HCT116 (cell line): Measurements from ENCODE around the gene CNTNAP2. TPM values are rescaled to one million over a fixed set of nuclear protein-coding genes. Genes with fewer than 3 reads are reported as not detected.

Experiments used
- ATAC-seq: fragments of 200-7000 bp; cut with Tn5 transposase; 2 replicates; pipeline ENCODE4 v1.9.1; 2020; ENCODE audit warnings: mild to moderate bottlenecking, moderate library complexity
- BruUV-seq: library from RNA; stranded (reverse); fragments of 400-500 nt; replicated peaks from 2 replicates; lab custom pipeline; 2021; lab: Mats Ljungman, UMichigan
- CTCF ChIA-PET: fragments of 300-600 bp; sonication (Branson Sonifier 250); formaldehyde crosslinking; loops from one replicate; lab custom pipeline; 2021; ENCODE audit warnings: antibody characterized with exemption; lab: Charles Lee
- POLR2A ChIA-PET: fragments of 300-600, 350-600 bp; sonication (Branson Sonifier 250); formaldehyde crosslinking; loops from one replicate; lab custom pipeline; 2021; ENCODE audit warnings: antibody characterized with exemption; lab: Charles Lee
- RAD21 ChIA-PET, 2 experiments: fragments of 300-600 bp; sonication (Branson Sonifier 250); formaldehyde crosslinking; loops; one replicate each; lab custom pipeline; 2023; ENCODE audit warnings: low total read pairs in 2 of 2; ENCODE audit not compliant: uncharacterized antibody in 2 of 2, unreplicated experiment in 2 of 2, low non-redundant PET in 1 of 2; lab: Charles Lee
- DNase-seq: peaks from one replicate; pipeline ENCODE4 v3.0.0-alpha.2; 2010; ENCODE audit warnings: low read depth, low spot score
- H2AFZ ChIP-seq: fragments of 200-600 bp; shearing (Covaris generic), sonication (generic); 2 replicates; pipeline ENCODE4 v1.6.1; 2017; ENCODE audit warnings: low read depth, mixed run types, mixed read lengths, antibody characterized with exemption, low read length; ENCODE audit not compliant: poor library complexity, severe bottlenecking
- H3K27ac ChIP-seq: 2 replicates; pipeline ENCODE4 v1.5.1; 2012; ENCODE audit warnings: low read depth, low read length
- H3K27me3 ChIP-seq: fragments of 200-600 bp; sonication (generic); 2 replicates; pipeline ENCODE4 v1.6.1; 2016; ENCODE audit warnings: mixed run types, low read length, mixed read lengths; ENCODE audit not compliant: insufficient read depth
- H3K36me3 ChIP-seq, 2 experiments: fragments of 200-500 bp in 1 of 2; fragments of 200-600 bp in 1 of 2; sonication (Bioruptor generic) in 1 of 2; sonication (generic) in 1 of 2; 2 replicates each; pipeline versions ENCODE4 v1.5.1 to v1.6.1; 2014 to 2016; ENCODE audit warnings: low read length in 2 of 2, inconsistent platforms in 1 of 2, mixed read lengths in 1 of 2, mixed run types in 1 of 2; ENCODE audit not compliant: insufficient read depth in 2 of 2, control insufficient read depth in 1 of 2
- H3K4me1 ChIP-seq, 2 experiments: fragments of 200-600 bp in 1 of 2; sonication (generic) in 1 of 2; 2 replicates each; pipeline versions ENCODE4 v1.5.1 to v1.6.1; 2012 to 2017; ENCODE audit warnings: low read length in 2 of 2, inconsistent platforms in 1 of 2, mild to moderate bottlenecking in 1 of 2, mixed read lengths in 1 of 2, mixed run types in 1 of 2, moderate library complexity in 1 of 2; ENCODE audit not compliant: insufficient read depth in 2 of 2, control insufficient read depth in 1 of 2
- H3K4me2 ChIP-seq: fragments of 200-600 bp; sonication (generic); 2 replicates; pipeline ENCODE4 v1.6.1; 2017; ENCODE audit warnings: mixed run types, low read length, mixed read lengths
- H3K4me3 ChIP-seq, 2 experiments: fragments of 200-600 bp in 1 of 2; sonication (generic) in 1 of 2; replicated peaks in 1 of 2; 2 replicates each; pipeline ENCODE4 v1.5.1; 2011 to 2016; ENCODE audit warnings: low read length in 2 of 2, control low read depth in 1 of 2, low read depth in 1 of 2, mild to moderate bottlenecking in 1 of 2, mixed read lengths in 1 of 2, mixed run types in 1 of 2
- H3K79me2 ChIP-seq: fragments of 200-600 bp; sonication (generic); 2 replicates; pipeline ENCODE4 v1.6.1; 2017; ENCODE audit warnings: mild to moderate bottlenecking, mixed run types, low read length, moderate library complexity, mixed read lengths; ENCODE audit not compliant: insufficient read depth
- H3K9ac ChIP-seq: fragments of 200-600 bp; sonication (generic); 2 replicates; pipeline ENCODE4 v1.6.1; 2016; ENCODE audit warnings: low read length, mixed read lengths
- H3K9me2 ChIP-seq: fragments of 200-600 bp; sonication (generic), shearing (Covaris generic); 2 replicates; pipeline ENCODE4 v1.6.1; 2017; ENCODE audit warnings: mixed run types, mild to moderate bottlenecking, moderate library complexity; ENCODE audit not compliant: insufficient read depth
- H3K9me3 ChIP-seq, 2 experiments: fragments of 200-500 bp in 1 of 2; fragments of 200-600 bp in 1 of 2; sonication (Bioruptor generic) in 1 of 2; sonication (generic) in 1 of 2; 2 replicates each; pipeline ENCODE4 v1.6.1; 2014 to 2017; ENCODE audit warnings: low read length in 2 of 2, mixed read lengths in 2 of 2, inconsistent platforms in 1 of 2, low read depth in 1 of 2, mild to moderate bottlenecking in 1 of 2, mixed run types in 1 of 2, moderate library complexity in 1 of 2; ENCODE audit not compliant: control insufficient read depth in 1 of 2, insufficient read depth in 1 of 2
- H4K20me1 ChIP-seq: fragments of 200-600 bp; sonication (generic), shearing (Covaris generic); 2 replicates; pipeline ENCODE4 v1.6.1; 2017; ENCODE audit warnings: mixed run types, mild to moderate bottlenecking, moderate library complexity; ENCODE audit not compliant: insufficient read depth
- CBX3 ChIP-seq: IDR thresholded peaks from 2 replicates; pipeline ENCODE4 v1.6.1; 2012; ENCODE audit warnings: low read depth
- CEBPB ChIP-seq: IDR thresholded peaks from 2 replicates; pipeline ENCODE4 v1.6.1; 2012; ENCODE audit warnings: low read depth
- EGR1 ChIP-seq: IDR thresholded peaks from 2 replicates; pipeline ENCODE4 v1.6.1; 2012; ENCODE audit warnings: low read depth
- FOSL1 ChIP-seq: IDR thresholded peaks from 2 replicates; pipeline ENCODE4 v1.6.1; 2012; ENCODE audit warnings: low read depth
- POLR2A ChIP-seq: IDR thresholded peaks from 2 replicates; pipeline ENCODE4 v1.7.0; 2011; ENCODE audit warnings: borderline replicate concordance; ENCODE audit not compliant: insufficient read depth, insufficient read length; ENCODE audit errors: extremely low read depth
- POLR2AphosphoS5 ChIP-seq: IDR thresholded peaks from 2 replicates; pipeline ENCODE4 v1.6.1; 2011; ENCODE audit warnings: mild to moderate bottlenecking, low read depth, low read length, moderate library complexity
- REST ChIP-seq: IDR thresholded peaks from 2 replicates; pipeline ENCODE4 v1.6.1; 2012; ENCODE audit warnings: low read depth
- SRF ChIP-seq: IDR thresholded peaks from 2 replicates; pipeline ENCODE4 v1.6.1; 2012; ENCODE audit warnings: low read depth
- TCF7L2 ChIP-seq: IDR thresholded peaks from 2 replicates; pipeline ENCODE4 v1.7.0; 2011; ENCODE audit warnings: borderline replicate concordance, inconsistent platforms; ENCODE audit not compliant: insufficient read depth, insufficient read length; ENCODE audit errors: extremely low read depth
- ZNF274 ChIP-seq: fragments of 200-500 bp; sonication (Bioruptor generic); IDR thresholded peaks from 2 replicates; pipeline ENCODE4 v1.6.1; 2014; ENCODE audit warnings: mild to moderate bottlenecking, low read depth, low read length, inconsistent platforms
- intact Hi-C: fragments of 100-400 bp; cut with micrococcal nuclease; formaldehyde crosslinking; loops from 2 replicates; pipeline ENCODE4 v1.10.0; 2022
- total RNA-seq: library from RNA; stranded (reverse); gene quantifications from one replicate; pipeline ENCODE4 v1.2.1, GENCODE V29; 2021; ENCODE audit not compliant: unreplicated experiment
- TF ChIP-seq, protein P1 (sequence below): IDR thresholded peaks from 2 replicates; pipeline ENCODE4 v1.6.1; 2012
- TF ChIP-seq, protein P2 (sequence below), 3 experiments: fragments of 200-600 bp in 1 of 3; sonication (generic) in 1 of 3; IDR thresholded peaks in 2 of 3; conservative IDR thresholded peaks in 1 of 3; 2 replicates each; pipeline ENCODE4 v1.5.1; 2012 to 2017; ENCODE audit warnings: low read depth in 2 of 3, low read length in 2 of 3, antibody characterized with exemption in 1 of 3, borderline replicate concordance in 1 of 3, control low read depth in 1 of 3, mild to moderate bottlenecking in 1 of 3, mixed read lengths in 1 of 3, mixed run types in 1 of 3, moderate library complexity in 1 of 3; ENCODE audit not compliant: insufficient read depth in 1 of 3

The CNTNAP2 gene
- total RNA-seq, 1 experiment from 2014 or later = 0.37 TPM

DNA sequence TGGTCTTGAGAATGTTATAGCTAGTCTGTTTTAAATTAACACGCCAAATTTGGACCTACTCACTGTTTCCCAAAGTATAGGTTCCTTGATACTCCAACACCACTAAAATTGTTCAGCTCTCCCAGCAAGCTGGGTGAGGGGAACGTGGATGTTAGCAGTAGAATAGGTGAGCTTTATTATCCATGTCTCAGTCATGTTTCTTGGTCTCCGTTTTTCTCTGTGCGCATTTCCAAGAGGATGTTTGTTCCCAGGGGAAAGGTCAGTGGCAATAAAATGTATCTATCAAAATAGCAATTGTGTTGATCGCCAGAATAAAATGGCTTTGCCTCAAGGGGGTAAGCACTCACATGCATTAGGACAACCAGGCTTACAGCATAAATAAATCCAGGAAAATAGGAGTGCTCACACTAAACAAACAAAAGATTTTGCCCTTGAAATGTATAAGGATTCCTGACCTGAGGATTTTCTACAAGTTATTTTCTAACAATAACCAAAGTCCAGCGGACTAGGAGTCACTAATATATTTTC lies 2286.9 kb downstream of the CNTNAP2 start:
- TF ChIP-seq CBX3 (no peak), EGR1 (no peak)
- TF ChIP-seq, protein P1, sequence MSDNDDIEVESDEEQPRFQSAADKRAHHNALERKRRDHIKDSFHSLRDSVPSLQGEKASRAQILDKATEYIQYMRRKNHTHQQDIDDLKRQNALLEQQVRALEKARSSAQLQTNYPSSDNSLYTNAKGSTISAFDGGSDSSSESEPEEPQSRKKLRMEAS = no peak
- Histone ChIP-seq H3K36me3 (no peaks in the 10 kb centered on the region), H3K9ac (no peak overlapping the region), H3K79me2 (no peaks in the 10 kb centered on the region), H2AFZ (no peak overlapping the region), H3K9me3 (no peaks in the 10 kb centered on the region), H3K27ac (no peak overlapping the region), H4K20me1 (no peaks in the 10 kb centered on the region), H3K27me3 (peaks cover 38% of the 10 kb centered on the region; the same call in 1 of the 2 replicates), H3K9me2 (no peaks in the 10 kb centered on the region), H3K4me1 (no peaks in the 10 kb centered on the region), H3K4me2 (no peak overlapping the region), H3K4me3 (no peak overlapping the region)
- ATAC-seq (no peak), DNase-seq (no peak)
- CTCF ChIA-PET = no interaction called here
- POLR2A ChIA-PET = no interaction called here
- intact Hi-C loops = no loop called here
- BruUV-seq = no TSS peak
- RAD21 ChIA-PET = no interaction called here

DNA sequence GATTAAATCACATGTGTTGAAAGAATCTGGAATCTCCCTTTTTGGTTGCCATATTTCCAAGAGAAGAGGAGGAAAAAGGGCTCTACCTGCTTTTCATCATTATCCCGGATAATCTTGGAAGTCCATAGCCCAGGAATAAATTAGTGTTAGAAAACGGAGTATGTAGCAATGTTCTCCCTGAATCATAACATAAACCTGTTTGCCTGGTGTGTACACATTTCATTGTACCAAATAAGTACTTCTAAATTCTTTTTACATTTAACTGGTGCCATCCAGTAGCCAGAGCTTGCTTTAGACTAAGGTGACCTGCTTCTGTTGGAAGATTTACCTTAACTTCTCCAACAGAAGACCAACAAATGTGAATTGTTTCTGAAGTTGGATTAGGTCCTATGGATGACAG lies 2291.7 kb downstream of the CNTNAP2 start:
- no peak overlapping the region for H3K9ac ChIP-seq
- H3K9me3 ChIP-seq = no peaks in the 10 kb centered on the region
- POLR2A ChIA-PET = no interaction called here
- TF ChIP-seq TCF7L2 (no peak), FOSL1 (no peak), SRF (no peak), POLR2AphosphoS5 (no peak), ZNF274 (no peak), EGR1 (no peak), CBX3 (no peak), CEBPB (no peak), POLR2A (no peak), REST (no peak)
- TF ChIP-seq, protein P1 = no peak
- TF ChIP-seq, protein P2, sequence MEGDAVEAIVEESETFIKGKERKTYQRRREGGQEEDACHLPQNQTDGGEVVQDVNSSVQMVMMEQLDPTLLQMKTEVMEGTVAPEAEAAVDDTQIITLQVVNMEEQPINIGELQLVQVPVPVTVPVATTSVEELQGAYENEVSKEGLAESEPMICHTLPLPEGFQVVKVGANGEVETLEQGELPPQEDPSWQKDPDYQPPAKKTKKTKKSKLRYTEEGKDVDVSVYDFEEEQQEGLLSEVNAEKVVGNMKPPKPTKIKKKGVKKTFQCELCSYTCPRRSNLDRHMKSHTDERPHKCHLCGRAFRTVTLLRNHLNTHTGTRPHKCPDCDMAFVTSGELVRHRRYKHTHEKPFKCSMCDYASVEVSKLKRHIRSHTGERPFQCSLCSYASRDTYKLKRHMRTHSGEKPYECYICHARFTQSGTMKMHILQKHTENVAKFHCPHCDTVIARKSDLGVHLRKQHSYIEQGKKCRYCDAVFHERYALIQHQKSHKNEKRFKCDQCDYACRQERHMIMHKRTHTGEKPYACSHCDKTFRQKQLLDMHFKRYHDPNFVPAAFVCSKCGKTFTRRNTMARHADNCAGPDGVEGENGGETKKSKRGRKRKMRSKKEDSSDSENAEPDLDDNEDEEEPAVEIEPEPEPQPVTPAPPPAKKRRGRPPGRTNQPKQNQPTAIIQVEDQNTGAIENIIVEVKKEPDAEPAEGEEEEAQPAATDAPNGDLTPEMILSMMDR (IDR thresholded peaks at IDR 0.05 in 2 of 3, conservative IDR thresholded peaks at IDR 0.05 in 1 of 3; ENCODE audit: borderline replicate concordance in 1 of 3, insufficient read depth in 1 of 3, low read depth in 2 of 3, low read length in 2 of 3) = no peak
- H3K4me3 ChIP-seq = no peak overlapping the region
- CTCF ChIA-PET = no interaction called here
- no peak for DNase-seq
- no peak overlapping the region for H3K27ac ChIP-seq
- intact Hi-C loops = no loop called here
- peaks cover 13% of the 10 kb centered on the region; the same call in 1 of the 2 replicates for H3K27me3 ChIP-seq
- H3K36me3 ChIP-seq = no peaks in the 10 kb centered on the region
- no peaks in the 10 kb centered on the region for H3K4me1 ChIP-seq
- H3K79me2 ChIP-seq = no peaks in the 10 kb centered on the region
- no peaks in the 10 kb centered on the region for H3K9me2 ChIP-seq
- H4K20me1 ChIP-seq = no peaks in the 10 kb centered on the region
- H2AFZ ChIP-seq = no peak overlapping the region
- RAD21 ChIA-PET = no interaction called here
- BruUV-seq = no TSS peak
- H3K4me2 ChIP-seq = no peak overlapping the region
- no peak for ATAC-seq
